M059J (cell line): ENCODE data around the gene SPTBN4. TPM values are rescaled to one million over a fixed set of nuclear protein-coding genes. Genes with fewer than 3 reads are reported as not detected.
"Not testable (repeated sequence)": the region's sequence is repeated elsewhere in the genome, so short reads cannot be mapped to it uniquely, and the experiment has no call there.

Experiments
- DNase-seq: peaks from one replicate; pipeline ENCODE4 v3.0.0-alpha.2; 2012; ENCODE audit warnings: low read depth
- total RNA-seq: library from RNA; depleted of rRNA; stranded (reverse); fragments of >200 nt; shearing (Covaris generic); gene quantifications from 2 replicates; pipeline ENCODE4 v1.2.3, GENCODE V29; 2014; rRNA removed

SPTBN4 gene
- total RNA-seq, 1 experiment from 2014 or later = 0.67 TPM

GRCh38 chr19:40614622-40615411 lies 148.0 kb downstream of the SPTBN4 start:
- DNase-seq = peak; percentile 94

- DNase-seq = no peak
Measured at GRCh38 chr19:40616178-40616577, 149.4 kb downstream of the SPTBN4 start.

- no peak for DNase-seq
Measured at GRCh38 chr19:40616941-40617340, 150.1 kb downstream of the SPTBN4 start.

GRCh38 chr19:40617961-40618360 lies 151.2 kb downstream of the SPTBN4 start:
- no peak for DNase-seq

GRCh38 chr19:40619333-40620160 lies 152.7 kb downstream of the SPTBN4 start:
- DNase-seq = no peak

- no peak for DNase-seq
Measured at GRCh38 chr19:40620161-40620485, 153.3 kb downstream of the SPTBN4 start.

- DNase-seq = no peak
Measured at GRCh38 chr19:40621283-40621682, 154.5 kb downstream of the SPTBN4 start.

GRCh38 chr19:40621966-40622772 lies 155.4 kb downstream of the SPTBN4 start:
- DNase-seq = no peak

GRCh38 chr19:40622773-40623075 lies 155.9 kb downstream of the SPTBN4 start:
- DNase-seq = no peak

GRCh38 chr19:40623403-40624251 lies 156.8 kb downstream of the SPTBN4 start:
- no peak for DNase-seq

- not testable (repeated sequence) for DNase-seq
Measured at GRCh38 chr19:40624369-40625153, 157.8 kb downstream of the SPTBN4 start.

GRCh38 chr19:40625406-40626120 lies 158.8 kb downstream of the SPTBN4 start:
- DNase-seq = no peak

Other genes with a start within 250 kb of the SPTBN4 start
- gene TTC9B, start 248.6 kb upstream of the SPTBN4 start, total RNA-seq = not detected in 2 replicates
- not detected in 2 replicates for gene CCNP, start 240.3 kb upstream of the SPTBN4 start, total RNA-seq
- 73.0 and 98.3 TPM in 2 replicates for gene AKT2, start 181.7 kb upstream of the SPTBN4 start, total RNA-seq
- gene C19orf47, start 118.6 kb upstream of the SPTBN4 start, total RNA-seq = 7.2 and 14.6 TPM in 2 replicates
- gene PLD3, start 118.3 kb upstream of the SPTBN4 start, total RNA-seq = 211 and 244 TPM in 2 replicates
- 0.02 TPM in 1 of 2 replicates, not detected in the other for gene HIPK4, start 76.8 kb upstream of the SPTBN4 start, total RNA-seq
- gene PRX, start 53.6 kb upstream of the SPTBN4 start, total RNA-seq = 2.3 and 2.6 TPM in 2 replicates
- gene SERTAD1, start 41.0 kb upstream of the SPTBN4 start, total RNA-seq = 20.0 and 22.0 TPM in 2 replicates
- 15.9 and 19.8 TPM in 2 replicates for gene SERTAD3, start 22.7 kb upstream of the SPTBN4 start, total RNA-seq
- 109 and 135 TPM in 2 replicates for gene BLVRB, start 1.3 kb upstream of the SPTBN4 start, total RNA-seq
- gene SHKBP1, start 109.9 kb downstream of the SPTBN4 start, total RNA-seq = 30.5 and 66.3 TPM in 2 replicates
- gene LTBP4, start 134.4 kb downstream of the SPTBN4 start, total RNA-seq = 7.1 and 7.3 TPM in 2 replicates
- 10.2 and 18.1 TPM in 2 replicates for gene NUMBL, start 223.7 kb downstream of the SPTBN4 start, total RNA-seq
- gene COQ8B, start 249.9 kb downstream of the SPTBN4 start, total RNA-seq = 9.5 and 30.8 TPM in 2 replicates